ENCODE results near the gene CLTC.

CLTC gene

GRCh38 chr17:59733697-59734096, 114.0 kb downstream of the CLTC start:
- DNase-seq: no peak

GRCh38 chr17:59734226-59734625, 114.5 kb downstream of the CLTC start:
- no peak for DNase-seq

- DNase-seq: no peak
Measured at GRCh38 chr17:59737324-59737723, 117.6 kb downstream of the CLTC start.

GRCh38 chr17:59743842-59744241, 124.1 kb downstream of the CLTC start:
- DNase-seq: no peak

GRCh38 chr17:59745040-59745439, 125.3 kb downstream of the CLTC start:
- no peak for DNase-seq
